Activated CD4-positive, alpha-beta T cell treated with anti-CD3 and anti-CD28 coated beads for 36 hours (primary cell): ENCODE measurements around the gene NPHP4. TPM values are rescaled to one million over a fixed set of nuclear protein-coding genes. Genes with fewer than 3 reads are reported as not detected.
"Not testable (repeated sequence)": the region's sequence is repeated elsewhere in the genome, so short reads cannot be mapped to it uniquely, and the experiment has no call there.

Source experiments
- ATAC-seq: fragments of 200-7000 bp; cut with Tn5 transposase; one replicate; pipeline ENCODE4 v1.10.0; 2021; ENCODE audit warnings: mild to moderate bottlenecking, moderate library complexity
- CTCF ChIA-PET: fragments of 350-600 bp; sonication (Branson Sonifier 250); formaldehyde crosslinking; loops from one replicate; lab custom pipeline; 2021; ENCODE audit warnings: antibody characterized with exemption; lab: Charles Lee
- POLR2A ChIA-PET: fragments of 350-600 bp; sonication (Branson Sonifier 250); formaldehyde crosslinking; loops from one replicate; lab custom pipeline; 2021; ENCODE audit warnings: antibody characterized with exemption, inconsistent platforms; lab: Charles Lee
- DNase-seq: peaks from one replicate; pipeline ENCODE4 v3.0.0-alpha.2; 2020
- H3K27ac Mint-ChIP-seq: one replicate; pipeline ENCODE4 v1.8.0; 2021; ENCODE audit warnings: mixed read lengths
- H3K27me3 Mint-ChIP-seq: one replicate; pipeline ENCODE4 v1.8.0; 2021; ENCODE audit warnings: mixed read lengths
- H3K36me3 Mint-ChIP-seq: one replicate; pipeline ENCODE4 v1.8.0; 2021; ENCODE audit warnings: low read depth, mixed read lengths
- H3K4me1 Mint-ChIP-seq: one replicate; pipeline ENCODE4 v1.8.0; 2021; ENCODE audit warnings: mixed read lengths
- H3K4me3 Mint-ChIP-seq: one replicate; pipeline ENCODE4 v1.8.0; 2021; ENCODE audit warnings: mild to moderate bottlenecking, moderate library complexity, mixed read lengths
- H3K9me3 Mint-ChIP-seq: one replicate; pipeline ENCODE4 v1.8.0; 2021; ENCODE audit warnings: low read depth, mixed read lengths
- intact Hi-C, 2 experiments: fragments of 100-400 bp; cut with DNase I in 1 of 2; cut with micrococcal nuclease in 1 of 2; formaldehyde crosslinking; loops; one replicate each; pipeline versions ENCODE4 v1.14.2 to v1.15.1; 2022 to 2024; cut with DNase I, micrococcal nuclease
- total RNA-seq, 2 experiments: library from RNA; stranded (reverse); gene quantifications; one replicate each; pipeline ENCODE4 v1.2.3, GENCODE V29; 2021

The NPHP4 gene
- total RNA-seq, 2 experiments from 2014 or later = 12.9 to 14.1 TPM

DNA sequence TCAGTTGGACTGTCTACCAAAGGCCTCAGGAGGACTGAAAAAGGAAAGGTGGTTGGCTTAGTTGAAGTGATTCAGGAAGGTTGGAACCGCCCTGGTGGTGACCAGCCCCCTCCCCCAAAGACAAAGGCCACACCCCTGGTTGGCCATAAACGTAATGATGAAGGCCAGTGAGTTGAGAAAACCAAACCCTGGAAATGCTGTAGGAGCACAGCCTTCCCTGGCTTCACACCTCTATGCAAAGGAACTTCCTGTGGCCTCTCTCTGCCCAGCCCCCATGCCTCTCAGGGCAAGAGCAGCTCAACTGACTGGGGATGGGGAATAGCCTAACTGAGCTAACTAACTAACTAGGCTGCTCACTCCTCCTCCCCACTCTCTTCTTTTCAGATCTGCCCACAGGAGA is 90.4 kb downstream of the NPHP4 start:
- H3K27ac Mint-ChIP-seq = no peak overlapping the region
- CTCF ChIA-PET = no interaction called here
- H3K36me3 Mint-ChIP-seq = peaks cover 11% of the 10 kb centered on the region
- intact Hi-C loops = no loop called here
- ATAC-seq (no peak), DNase-seq (no peak)
- POLR2A ChIA-PET = no interaction called here
- no peaks in the 10 kb centered on the region for H3K9me3 Mint-ChIP-seq
- no peaks in the 10 kb centered on the region for H3K27me3 Mint-ChIP-seq
- no peak overlapping the region for H3K4me3 Mint-ChIP-seq
- H3K4me1 Mint-ChIP-seq = no peaks in the 10 kb centered on the region

DNA sequence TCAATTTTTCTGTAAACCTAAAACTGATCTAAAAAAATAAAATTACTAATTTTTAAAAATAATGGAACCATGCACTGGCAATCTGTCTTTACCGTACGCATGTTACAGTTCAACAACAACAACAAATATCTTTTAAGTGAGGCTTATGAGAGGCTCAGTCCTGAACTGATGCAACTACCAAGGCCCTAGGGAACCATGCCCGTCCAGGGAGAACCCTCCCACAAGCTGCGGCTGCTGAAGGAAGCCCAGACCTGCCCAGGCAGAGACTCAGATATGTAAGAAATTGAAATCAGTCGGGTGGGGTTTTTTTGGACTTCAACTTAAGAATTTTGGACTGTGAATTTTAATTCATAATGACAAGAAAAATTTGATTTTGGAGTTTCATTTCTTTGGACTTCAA is 91.1 kb downstream of the NPHP4 start:
- Mint-ChIP-seq H3K27ac (no peak overlapping the region), H3K27me3 (no peaks in the 10 kb centered on the region), H3K4me1 (no peaks in the 10 kb centered on the region), H3K4me3 (no peak overlapping the region), H3K36me3 (peaks cover 11% of the 10 kb centered on the region), H3K9me3 (no peaks in the 10 kb centered on the region)
- DNase-seq (no peak), ATAC-seq (no peak)
- ChIA-PET POLR2A (no interaction called here), CTCF (no interaction called here)
- intact Hi-C loops = no loop called here

DNA sequence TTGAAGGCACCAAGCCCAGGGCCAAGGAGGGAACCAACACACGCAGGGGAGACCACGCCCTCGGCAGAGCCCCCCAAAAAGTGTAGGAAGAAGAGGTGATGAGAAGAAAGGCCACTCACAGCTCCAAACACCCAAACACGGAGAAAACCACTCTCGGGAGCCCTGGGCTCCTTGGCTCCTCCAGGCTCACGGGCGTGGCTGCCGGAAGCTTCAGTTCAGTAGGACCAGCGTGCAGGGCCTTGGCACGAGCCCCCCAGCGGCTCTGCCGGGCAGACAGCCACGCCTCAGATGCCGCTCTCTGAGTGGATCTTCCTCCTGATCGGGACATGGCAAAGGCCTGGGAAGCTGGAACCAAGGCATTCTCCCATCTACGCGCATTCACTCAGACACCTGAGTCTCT is 94.0 kb downstream of the NPHP4 start:
- no peak for DNase-seq
- intact Hi-C loops = no loop called here
- Mint-ChIP-seq H3K36me3 (peaks cover 16% of the 10 kb centered on the region), H3K4me1 (no peaks in the 10 kb centered on the region), H3K9me3 (no peaks in the 10 kb centered on the region), H3K27ac (no peak overlapping the region), H3K4me3 (no peak overlapping the region), H3K27me3 (no peaks in the 10 kb centered on the region)
- POLR2A ChIA-PET = no interaction called here
- no peak for ATAC-seq
- CTCF ChIA-PET = no interaction called here

DNA sequence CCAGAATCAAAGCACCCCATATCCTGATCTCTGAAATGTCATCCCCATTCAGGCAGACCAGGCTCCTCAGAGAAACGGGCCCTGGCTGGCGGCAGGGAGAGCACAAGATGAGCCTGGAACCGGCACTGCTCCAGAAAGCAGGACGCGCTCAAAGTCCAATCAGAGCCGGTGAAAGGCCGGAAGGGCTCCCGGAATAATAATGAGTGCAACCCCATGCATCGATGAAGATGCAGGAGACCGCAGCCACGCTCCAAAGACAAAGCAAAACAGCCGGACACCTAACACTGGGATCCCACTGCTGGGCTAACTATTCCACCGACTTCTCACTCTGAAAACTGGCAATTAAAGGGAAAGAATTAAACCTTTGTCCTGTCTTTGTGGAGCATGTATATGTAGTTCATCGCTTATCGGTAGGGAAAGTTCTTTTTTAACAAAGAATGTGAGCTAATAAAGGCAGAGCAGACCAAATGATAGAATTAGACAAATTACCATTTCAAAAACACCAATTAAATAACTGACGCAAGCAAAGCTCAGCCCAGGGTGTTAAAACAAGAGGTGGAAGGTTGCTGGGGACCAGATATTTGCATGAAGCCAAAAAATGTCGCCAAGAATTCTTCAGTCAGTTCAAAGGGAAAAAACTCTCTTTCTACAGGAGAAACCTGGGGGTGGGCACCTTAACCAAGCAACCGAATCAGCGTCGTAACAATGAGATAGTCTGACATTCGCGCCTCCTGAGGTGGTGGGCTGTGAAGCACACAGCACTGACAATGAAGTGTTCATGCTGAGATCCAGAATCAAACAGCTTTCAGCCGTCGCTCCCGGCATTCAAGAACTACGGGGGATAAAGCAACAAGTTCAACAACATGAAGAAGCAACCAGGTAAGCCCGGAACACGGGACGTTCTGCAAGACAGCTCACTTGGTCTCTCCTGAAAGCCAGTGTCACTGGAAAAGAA is 95.2 kb downstream of the NPHP4 start:
- Mint-ChIP-seq H3K9me3 (no peaks in the 10 kb centered on the region), H3K27ac (no peak overlapping the region), H3K4me1 (no peaks in the 10 kb centered on the region), H3K27me3 (no peaks in the 10 kb centered on the region), H3K36me3 (peaks cover 14% of the 10 kb centered on the region), H3K4me3 (no peak overlapping the region)
- DNase-seq (no peak), ATAC-seq (no peak)
- ChIA-PET CTCF (interaction anchor here (0.6 kb wide), 1 partner anchor 100 kb away, joined by 3 read pairs; no protein-coding TSS in a partner anchor), POLR2A (no interaction called here)
- intact Hi-C loops = no loop called here

DNA sequence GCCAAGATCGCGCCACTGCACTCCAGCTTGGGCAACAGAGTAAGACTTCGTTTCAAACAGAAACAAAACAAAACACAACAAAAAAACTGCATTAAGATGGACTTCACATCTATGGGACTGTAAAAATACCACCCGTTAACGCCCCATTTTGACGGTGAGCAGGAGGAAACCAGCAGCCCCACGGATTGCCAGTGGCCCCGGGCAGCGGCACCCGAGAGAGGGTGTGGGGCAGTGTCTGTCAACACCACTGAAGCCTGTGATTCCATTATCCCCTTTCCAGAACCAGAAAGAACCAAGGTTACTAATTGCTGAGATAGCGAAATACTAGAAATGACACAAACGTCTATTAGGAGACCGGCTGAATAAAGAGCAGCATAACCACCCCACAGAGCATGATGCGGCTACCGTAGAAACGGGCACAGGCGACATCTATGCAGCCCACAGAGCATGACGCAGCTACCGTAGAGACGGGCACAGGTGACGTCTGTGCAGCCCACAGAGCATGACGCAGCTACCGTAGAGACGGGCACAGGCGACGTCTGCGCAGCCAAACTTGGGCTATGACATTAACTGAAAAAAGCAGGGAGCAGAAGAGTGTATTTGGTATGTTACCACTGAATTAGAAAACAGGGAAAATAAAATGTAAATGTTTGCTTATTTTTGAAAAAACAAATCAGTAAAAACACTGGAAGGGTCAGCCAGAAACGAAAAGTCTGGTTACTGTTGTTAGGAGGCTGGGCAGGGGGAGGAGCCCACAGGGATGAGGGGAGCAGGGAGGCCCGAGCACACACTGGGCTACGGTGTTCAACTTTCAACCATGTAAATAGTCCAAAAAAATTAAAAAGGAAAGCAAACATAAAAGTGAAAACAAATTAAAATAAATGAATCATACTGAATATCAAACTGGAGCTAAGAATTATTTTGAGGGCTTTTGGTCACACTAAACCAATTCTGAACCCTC is 96.5 kb downstream of the NPHP4 start:
- Mint-ChIP-seq H3K27me3 (no peaks in the 10 kb centered on the region), H3K36me3 (peaks cover 14% of the 10 kb centered on the region), H3K4me3 (no peak overlapping the region), H3K27ac (no peak overlapping the region), H3K9me3 (no peaks in the 10 kb centered on the region), H3K4me1 (no peaks in the 10 kb centered on the region)
- intact Hi-C loops = no loop called here
- CTCF ChIA-PET = interaction anchor here (0.6 kb wide), 1 partner anchor 98 kb away, joined by 3 read pairs; no protein-coding TSS in a partner anchor
- DNase-seq = no peak
- POLR2A ChIA-PET = no interaction called here
- no peak for ATAC-seq

DNA sequence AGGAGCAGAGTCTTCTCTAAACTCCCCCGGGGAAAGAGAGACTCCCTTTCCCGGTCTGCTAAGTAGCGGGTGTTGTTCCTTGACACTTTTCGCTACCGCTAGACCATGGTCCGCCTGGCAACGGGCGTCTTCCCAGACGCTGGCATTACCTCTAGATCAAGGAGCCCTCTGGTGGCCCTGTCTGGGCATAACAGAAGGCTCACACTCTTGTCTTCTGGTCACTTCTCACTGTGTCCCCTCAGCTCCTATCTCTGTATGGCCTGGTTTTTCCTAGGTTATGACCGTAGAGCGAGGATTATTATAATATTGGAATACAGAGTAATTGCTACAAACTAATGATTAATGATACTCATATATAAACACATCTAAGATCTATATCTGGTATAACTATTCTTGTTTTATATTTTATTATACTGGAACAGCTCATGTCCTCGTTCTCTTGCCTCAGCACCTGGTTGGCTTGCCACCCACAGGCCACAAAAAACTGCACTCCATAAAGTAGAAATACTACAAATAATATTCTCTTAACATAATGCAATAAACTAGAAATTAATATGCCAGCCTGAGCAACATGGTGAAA is 98.4 kb downstream of the NPHP4 start:
- H3K27me3 Mint-ChIP-seq, H3K9me3 Mint-ChIP-seq, H3K4me3 Mint-ChIP-seq, POLR2A ChIA-PET, H3K4me1 Mint-ChIP-seq, ATAC-seq, intact Hi-C loops, H3K27ac Mint-ChIP-seq: not testable (repeated sequence)
- CTCF ChIA-PET = interaction anchor here (0.6 to 0.8 kb wide), 2 partner anchors 12 to 16 kb away, joined by 3 read pairs; no protein-coding TSS in a partner anchor
- H3K36me3 Mint-ChIP-seq = peaks cover 11% of the 10 kb centered on the region
- DNase-seq = peak; percentile 26

DNA sequence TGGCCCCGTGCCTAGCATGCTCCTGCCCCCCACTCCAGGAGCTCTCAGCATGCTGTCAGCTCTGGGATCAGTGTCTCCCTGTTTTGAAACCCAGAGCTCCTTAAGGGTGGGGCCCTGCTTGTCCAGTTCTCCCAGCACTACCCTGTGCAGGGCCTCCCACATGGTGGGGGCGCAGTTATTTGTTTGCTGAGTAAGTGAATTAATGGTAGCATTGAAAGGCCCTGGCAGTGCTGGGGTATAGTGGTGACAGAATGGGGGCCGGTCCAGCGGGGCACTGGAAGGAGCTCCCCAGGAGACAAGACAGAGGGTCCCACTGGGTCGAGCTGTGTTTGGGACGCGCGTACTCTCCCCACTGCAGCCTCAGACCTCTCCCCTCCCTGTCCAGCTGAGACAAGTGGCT is 99.9 kb downstream of the NPHP4 start:
- H3K4me1 Mint-ChIP-seq = no peaks in the 10 kb centered on the region
- DNase-seq (no peak), ATAC-seq (no peak)
- intact Hi-C loops = no loop called here
- POLR2A ChIA-PET = no interaction called here
- H3K4me3 Mint-ChIP-seq = no peak overlapping the region
- CTCF ChIA-PET = interaction anchor here (0.7 kb wide), 1 partner anchor 934 kb away, joined by 3 read pairs; no protein-coding TSS in a partner anchor
- no peaks in the 10 kb centered on the region for H3K27me3 Mint-ChIP-seq
- peaks cover 8% of the 10 kb centered on the region for H3K36me3 Mint-ChIP-seq
- no peaks in the 10 kb centered on the region for H3K9me3 Mint-ChIP-seq
- no peak overlapping the region for H3K27ac Mint-ChIP-seq

DNA sequence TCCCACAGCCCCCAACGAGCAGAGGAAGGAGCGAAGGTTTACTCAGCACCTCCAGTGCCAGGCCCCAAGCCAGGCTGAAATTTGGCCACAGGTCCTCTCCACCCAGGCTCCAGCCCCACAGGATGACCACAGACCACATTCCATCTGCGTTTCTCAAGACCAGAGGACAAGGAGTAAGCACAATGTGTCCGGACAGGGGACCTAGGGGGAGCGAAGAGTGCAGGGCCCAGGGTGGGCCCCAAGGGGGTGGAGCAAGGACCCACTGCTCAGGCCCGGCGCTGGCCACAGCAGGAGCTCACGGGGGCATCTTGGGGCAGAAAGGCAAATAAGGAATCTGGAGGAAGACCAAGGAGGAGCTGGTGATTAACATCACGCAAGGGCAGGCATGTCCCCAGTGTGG is 100.5 kb downstream of the NPHP4 start:
- Mint-ChIP-seq H3K27ac (no peak overlapping the region), H3K9me3 (no peaks in the 10 kb centered on the region), H3K27me3 (no peaks in the 10 kb centered on the region), H3K36me3 (peaks cover 8% of the 10 kb centered on the region), H3K4me3 (no peak overlapping the region), H3K4me1 (no peaks in the 10 kb centered on the region)
- ATAC-seq (no peak), DNase-seq (no peak)
- ChIA-PET CTCF (no interaction called here), POLR2A (no interaction called here)
- intact Hi-C loops = no loop called here

DNA sequence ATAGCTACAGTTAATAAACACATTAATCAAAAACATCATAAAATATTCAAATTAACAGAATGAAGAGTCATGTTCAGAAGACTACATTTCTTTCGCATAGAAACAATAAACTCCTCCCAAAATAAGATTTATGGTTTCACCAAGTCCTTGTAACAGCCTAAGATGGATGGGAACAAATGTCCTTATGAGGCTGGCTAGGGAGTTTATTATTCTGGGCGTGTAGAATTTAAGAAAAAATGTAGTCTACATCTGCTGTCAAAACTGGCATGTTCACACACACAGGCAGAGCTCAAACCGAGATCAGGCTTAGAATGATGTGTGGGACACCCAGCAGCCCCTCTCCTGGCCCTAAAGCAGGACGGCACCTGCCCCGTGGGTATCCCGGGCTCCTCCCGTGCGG is 101.1 kb downstream of the NPHP4 start:
- Mint-ChIP-seq H3K9me3 (no peaks in the 10 kb centered on the region), H3K36me3 (peaks cover 8% of the 10 kb centered on the region), H3K27me3 (no peaks in the 10 kb centered on the region), H3K27ac (no peak overlapping the region), H3K4me3 (no peak overlapping the region), H3K4me1 (no peaks in the 10 kb centered on the region)
- intact Hi-C loops = no loop called here
- ChIA-PET CTCF (interaction anchor here (0.6 kb wide), 1 partner anchor 1021 kb away, joined by 3 read pairs; no protein-coding TSS in a partner anchor), POLR2A (no interaction called here)
- ATAC-seq = no peak
- DNase-seq = no peak

DNA sequence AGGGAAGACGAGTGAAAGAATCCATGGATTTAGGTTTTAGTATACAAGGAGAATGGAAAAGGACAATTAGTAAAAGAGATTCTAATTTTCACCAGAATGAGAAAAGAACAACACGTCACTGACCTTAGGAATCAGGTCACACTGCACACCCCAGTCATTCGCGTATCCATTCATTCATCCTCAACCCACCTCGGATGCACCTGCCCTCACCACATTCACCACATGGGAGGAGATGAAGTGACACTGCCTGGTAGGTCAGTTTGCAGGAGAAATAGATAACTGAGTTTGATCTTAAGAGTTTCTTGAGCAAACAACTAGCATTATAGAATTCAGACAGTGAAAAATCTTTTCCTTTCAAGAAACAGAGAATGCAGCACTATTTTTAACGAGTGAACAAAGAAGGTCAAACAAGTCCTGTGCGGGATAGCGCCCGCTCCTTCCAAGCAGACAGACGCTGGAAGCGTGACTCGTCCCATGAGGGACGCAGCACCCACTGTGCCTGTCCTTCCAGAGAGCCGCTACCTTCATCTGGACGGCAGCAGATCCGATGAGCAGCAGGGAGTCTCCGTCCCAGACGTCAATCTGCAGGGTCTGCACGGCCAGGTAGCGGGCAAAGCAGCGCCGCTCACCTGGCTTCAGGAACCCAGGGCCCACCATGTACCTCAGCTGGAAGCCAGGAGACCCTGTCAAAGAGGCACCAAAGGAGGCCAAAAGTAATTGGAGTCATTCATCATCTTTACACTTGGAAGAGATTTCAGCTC is 101.7 kb downstream of the NPHP4 start:
- intact Hi-C loops = no loop called here
- ATAC-seq = no peak
- DNase-seq = no peak
- POLR2A ChIA-PET = no interaction called here
- Mint-ChIP-seq H3K27ac (no peak overlapping the region), H3K36me3 (peaks cover 8% of the 10 kb centered on the region), H3K27me3 (no peaks in the 10 kb centered on the region), H3K9me3 (no peaks in the 10 kb centered on the region), H3K4me3 (no peak overlapping the region), H3K4me1 (no peaks in the 10 kb centered on the region)
- CTCF ChIA-PET = interaction anchor here (0.6 to 0.7 kb wide), 2 partner anchors 64 to 1020 kb away, joined by 3 read pairs; no protein-coding TSS in a partner anchor
